GM23338 (cell line): ENCODE data around the gene ATP5PD. TPM values are rescaled to one million over a fixed set of nuclear protein-coding genes. Genes with fewer than 3 reads are reported as not detected.

ENCODE experiments used
- ATAC-seq: fragments of 200-7000 bp; cut with Tn5 transposase; 3 replicates; pipeline ENCODE4 v1.9.1; 2020
- DNase-seq: peaks from one replicate; pipeline ENCODE4 v3.0.0-alpha.2; 2015; ENCODE audit warnings: low spot score
- H2AFZ ChIP-seq: fragments of 200-600 bp; sonication (generic); 2 replicates; pipeline ENCODE4 v1.8.0; 2016; ENCODE audit warnings: antibody characterized with exemption, mild to moderate bottlenecking, moderate library complexity
- H3F3A ChIP-seq: fragments of 200-600 bp; sonication (generic); replicated peaks from 2 replicates; pipeline ENCODE4 v1.8.0; 2017; ENCODE audit warnings: antibody characterized with exemption, mixed run types, low read depth
- H3K27ac ChIP-seq: fragments of 200-600 bp; sonication (generic); 2 replicates; pipeline ENCODE4 v1.6.1; 2016; ENCODE audit warnings: low read depth
- H3K27me3 ChIP-seq: fragments of 200-600 bp; sonication (generic); 2 replicates; pipeline ENCODE4 v1.8.0; 2016; ENCODE audit warnings: mild to moderate bottlenecking, mixed run types, moderate library complexity; ENCODE audit not compliant: insufficient read depth
- H3K36me3 ChIP-seq: fragments of 200-600 bp; sonication (generic); 2 replicates; pipeline ENCODE4 v1.8.0; 2016; ENCODE audit warnings: mild to moderate bottlenecking; ENCODE audit not compliant: insufficient read depth
- H3K4me1 ChIP-seq: fragments of 200-600 bp; sonication (generic); 2 replicates; pipeline ENCODE4 v1.8.0; 2016; ENCODE audit warnings: mild to moderate bottlenecking, moderate library complexity; ENCODE audit not compliant: insufficient read depth
- H3K4me2 ChIP-seq: fragments of 200-600 bp; sonication (generic); 2 replicates; pipeline ENCODE4 v1.7.1; 2017; ENCODE audit warnings: mixed run types
- H3K4me3 ChIP-seq: fragments of 200-600 bp; sonication (generic); 2 replicates; pipeline ENCODE4 v1.6.1; 2016; ENCODE audit warnings: mixed run types
- H3K79me2 ChIP-seq: fragments of 200-600 bp; sonication (generic); replicated peaks from 2 replicates; pipeline ENCODE4 v1.8.0; 2017; ENCODE audit warnings: mild to moderate bottlenecking; ENCODE audit not compliant: insufficient read depth
- H3K9me2 ChIP-seq: fragments of 200-600 bp; sonication (generic); 2 replicates; pipeline ENCODE4 v1.8.0; 2017; ENCODE audit not compliant: insufficient read depth
- H4K20me1 ChIP-seq: fragments of 200-600 bp; sonication (generic); replicated peaks from 2 replicates; pipeline ENCODE4 v1.8.0; 2017; ENCODE audit warnings: mild to moderate bottlenecking; ENCODE audit not compliant: insufficient read depth
- H3K27ac Mint-ChIP-seq: 2 replicates; pipeline ENCODE4 v1.8.0; 2020; ENCODE audit warnings: inconsistent platforms, mild to moderate bottlenecking, moderate library complexity, mixed read lengths
- H3K27me3 Mint-ChIP-seq: 3 replicates; pipeline ENCODE4 v1.8.0; 2022; ENCODE audit warnings: low read depth, mild to moderate bottlenecking, moderate library complexity, mixed read lengths, inconsistent platforms; ENCODE audit not compliant: insufficient read depth, poor library complexity
- H3K36me3 Mint-ChIP-seq: 3 replicates; pipeline ENCODE4 v1.8.0; 2021; ENCODE audit warnings: low read depth, mild to moderate bottlenecking, inconsistent platforms, moderate library complexity, mixed read lengths
- H3K4me1 Mint-ChIP-seq: 3 replicates; pipeline ENCODE4 v1.8.0; 2020; ENCODE audit warnings: mild to moderate bottlenecking, inconsistent platforms, mixed read lengths
- H3K4me3 Mint-ChIP-seq: 3 replicates; pipeline ENCODE4 v1.8.0; 2021; ENCODE audit warnings: moderate library complexity, mild to moderate bottlenecking, inconsistent platforms, mixed read lengths
- H3K9me3 Mint-ChIP-seq: 3 replicates; pipeline ENCODE4 v1.8.0; 2020; ENCODE audit warnings: moderate library complexity, mild to moderate bottlenecking, inconsistent platforms, mixed read lengths
- CREB1 ChIP-seq: fragments of 250-450 bp; sonication (Bioruptor Pico); IDR thresholded peaks from 2 replicates; pipeline ENCODE4 v1.5.0; 2020; ENCODE audit warnings: low read depth, mild to moderate bottlenecking, moderate library complexity
- EZH2 ChIP-seq: fragments of 200-600 bp; sonication (generic); IDR thresholded peaks from one replicate; pipeline ENCODE4 v1.8.0; 2017; ENCODE audit warnings: antibody characterized with exemption, mild to moderate bottlenecking, low read depth; ENCODE audit not compliant: unreplicated experiment
- JUNB ChIP-seq: IDR thresholded peaks from one replicate; pipeline ENCODE4 v1.6.1; 2016; ENCODE audit warnings: antibody characterized with exemption; ENCODE audit not compliant: unreplicated experiment
- NANOG ChIP-seq: IDR thresholded peaks from 2 replicates; pipeline ENCODE4 v1.6.1; 2016; ENCODE audit warnings: antibody characterized with exemption, borderline replicate concordance
- POLR2AphosphoS5 ChIP-seq: IDR thresholded peaks from 2 replicates; pipeline ENCODE4 v1.6.1; 2016; ENCODE audit warnings: antibody characterized with exemption, low read depth
- STAT1 ChIP-seq: IDR thresholded peaks from one replicate; pipeline ENCODE4 v1.6.1; 2016; ENCODE audit warnings: antibody characterized with exemption; ENCODE audit not compliant: unreplicated experiment
- ZNF114 ChIP-seq: fragments of 250-450 bp; sonication (Bioruptor Pico); IDR thresholded peaks from 2 replicates; pipeline ENCODE4 v1.5.0; 2020; ENCODE audit warnings: mild to moderate bottlenecking, moderate library complexity
- ZNF331 ChIP-seq: fragments of 250-450 bp; sonication (Bioruptor Pico); IDR thresholded peaks from 2 replicates; pipeline ENCODE4 v1.5.0; 2020; ENCODE audit warnings: low read depth, mild to moderate bottlenecking, moderate library complexity
- polyA plus RNA-seq: library from polyadenylated mRNA; unstranded; fragments of >200 nt; fragmentation: Nextera tagmentation; extraction: Ambion mirVana; gene quantifications from 2 replicates; pipeline ENCODE4 v1.2.1, GENCODE V29; 2016
- total RNA-seq: library from RNA; depleted of rRNA; stranded (reverse); fragments of >200 nt; shearing (Covaris generic); gene quantifications from 2 replicates; pipeline ENCODE4 v1.2.3, GENCODE V29; 2014
- TF ChIP-seq, protein P1 (sequence below), 2 experiments: fragments of 200-600 bp in 1 of 2; sonication (generic) in 1 of 2; conservative IDR thresholded peaks; 2 replicates each; pipeline versions ENCODE4 v1.5.1 to v1.6.1; 2016 to 2017; ENCODE audit warnings: antibody characterized with exemption in 2 of 2, low read depth in 2 of 2, mild to moderate bottlenecking in 2 of 2, moderate library complexity in 1 of 2
- TF ChIP-seq, protein P2 (sequence below): fragments of 250-450 bp; sonication (Bioruptor Pico); IDR thresholded peaks from 2 replicates; pipeline ENCODE4 v1.5.0; 2020; ENCODE audit warnings: mild to moderate bottlenecking, moderate library complexity

Gene ATP5PD
- total and polyA plus RNA-seq, 2 experiments from 2014 or later: 244 to 1,144 TPM

GRCh38 chr17:75019146-75019545 is 27.6 kb downstream of the ATP5PD start:
- 0 out of 2 replicates have a peak, but pooled peaks cover 3% of the 10 kb centered on the region for H3F3A ChIP-seq
- Mint-ChIP-seq H3K27ac (no peak overlapping the region), H3K9me3 (no peaks in the 10 kb centered on the region; the same call in 2 of the 3 replicates), H3K27me3 (peaks cover 4% of the 10 kb centered on the region), H3K4me1 (no peaks in the 10 kb centered on the region; the same call in 2 of the 3 replicates), H3K4me3 (no peak overlapping the region), H3K36me3 (peaks cover 58% of the 10 kb centered on the region)
- DNase-seq: no peak
- H4K20me1 ChIP-seq: no peaks in the 10 kb centered on the region
- ATAC-seq: no peak
- no peak overlapping the region for H3K4me3 ChIP-seq
- no peak overlapping the region for H3K27ac ChIP-seq
- no peak for TF ChIP-seq POLR2AphosphoS5
- TF ChIP-seq, protein P1, sequence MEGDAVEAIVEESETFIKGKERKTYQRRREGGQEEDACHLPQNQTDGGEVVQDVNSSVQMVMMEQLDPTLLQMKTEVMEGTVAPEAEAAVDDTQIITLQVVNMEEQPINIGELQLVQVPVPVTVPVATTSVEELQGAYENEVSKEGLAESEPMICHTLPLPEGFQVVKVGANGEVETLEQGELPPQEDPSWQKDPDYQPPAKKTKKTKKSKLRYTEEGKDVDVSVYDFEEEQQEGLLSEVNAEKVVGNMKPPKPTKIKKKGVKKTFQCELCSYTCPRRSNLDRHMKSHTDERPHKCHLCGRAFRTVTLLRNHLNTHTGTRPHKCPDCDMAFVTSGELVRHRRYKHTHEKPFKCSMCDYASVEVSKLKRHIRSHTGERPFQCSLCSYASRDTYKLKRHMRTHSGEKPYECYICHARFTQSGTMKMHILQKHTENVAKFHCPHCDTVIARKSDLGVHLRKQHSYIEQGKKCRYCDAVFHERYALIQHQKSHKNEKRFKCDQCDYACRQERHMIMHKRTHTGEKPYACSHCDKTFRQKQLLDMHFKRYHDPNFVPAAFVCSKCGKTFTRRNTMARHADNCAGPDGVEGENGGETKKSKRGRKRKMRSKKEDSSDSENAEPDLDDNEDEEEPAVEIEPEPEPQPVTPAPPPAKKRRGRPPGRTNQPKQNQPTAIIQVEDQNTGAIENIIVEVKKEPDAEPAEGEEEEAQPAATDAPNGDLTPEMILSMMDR (conservative IDR thresholded peaks at IDR 0.05; ENCODE audit: low read depth in 2 of 2): no peak
- no peak for TF ChIP-seq ZNF331 (CRISPR knock-in tag)
- no peak for TF ChIP-seq ZNF114 (CRISPR knock-in tag)
- TF ChIP-seq JUNB: no peak
- no peak for TF ChIP-seq STAT1
- no peak for TF ChIP-seq EZH2
- TF ChIP-seq NANOG: no peak
- TF ChIP-seq, protein P2, sequence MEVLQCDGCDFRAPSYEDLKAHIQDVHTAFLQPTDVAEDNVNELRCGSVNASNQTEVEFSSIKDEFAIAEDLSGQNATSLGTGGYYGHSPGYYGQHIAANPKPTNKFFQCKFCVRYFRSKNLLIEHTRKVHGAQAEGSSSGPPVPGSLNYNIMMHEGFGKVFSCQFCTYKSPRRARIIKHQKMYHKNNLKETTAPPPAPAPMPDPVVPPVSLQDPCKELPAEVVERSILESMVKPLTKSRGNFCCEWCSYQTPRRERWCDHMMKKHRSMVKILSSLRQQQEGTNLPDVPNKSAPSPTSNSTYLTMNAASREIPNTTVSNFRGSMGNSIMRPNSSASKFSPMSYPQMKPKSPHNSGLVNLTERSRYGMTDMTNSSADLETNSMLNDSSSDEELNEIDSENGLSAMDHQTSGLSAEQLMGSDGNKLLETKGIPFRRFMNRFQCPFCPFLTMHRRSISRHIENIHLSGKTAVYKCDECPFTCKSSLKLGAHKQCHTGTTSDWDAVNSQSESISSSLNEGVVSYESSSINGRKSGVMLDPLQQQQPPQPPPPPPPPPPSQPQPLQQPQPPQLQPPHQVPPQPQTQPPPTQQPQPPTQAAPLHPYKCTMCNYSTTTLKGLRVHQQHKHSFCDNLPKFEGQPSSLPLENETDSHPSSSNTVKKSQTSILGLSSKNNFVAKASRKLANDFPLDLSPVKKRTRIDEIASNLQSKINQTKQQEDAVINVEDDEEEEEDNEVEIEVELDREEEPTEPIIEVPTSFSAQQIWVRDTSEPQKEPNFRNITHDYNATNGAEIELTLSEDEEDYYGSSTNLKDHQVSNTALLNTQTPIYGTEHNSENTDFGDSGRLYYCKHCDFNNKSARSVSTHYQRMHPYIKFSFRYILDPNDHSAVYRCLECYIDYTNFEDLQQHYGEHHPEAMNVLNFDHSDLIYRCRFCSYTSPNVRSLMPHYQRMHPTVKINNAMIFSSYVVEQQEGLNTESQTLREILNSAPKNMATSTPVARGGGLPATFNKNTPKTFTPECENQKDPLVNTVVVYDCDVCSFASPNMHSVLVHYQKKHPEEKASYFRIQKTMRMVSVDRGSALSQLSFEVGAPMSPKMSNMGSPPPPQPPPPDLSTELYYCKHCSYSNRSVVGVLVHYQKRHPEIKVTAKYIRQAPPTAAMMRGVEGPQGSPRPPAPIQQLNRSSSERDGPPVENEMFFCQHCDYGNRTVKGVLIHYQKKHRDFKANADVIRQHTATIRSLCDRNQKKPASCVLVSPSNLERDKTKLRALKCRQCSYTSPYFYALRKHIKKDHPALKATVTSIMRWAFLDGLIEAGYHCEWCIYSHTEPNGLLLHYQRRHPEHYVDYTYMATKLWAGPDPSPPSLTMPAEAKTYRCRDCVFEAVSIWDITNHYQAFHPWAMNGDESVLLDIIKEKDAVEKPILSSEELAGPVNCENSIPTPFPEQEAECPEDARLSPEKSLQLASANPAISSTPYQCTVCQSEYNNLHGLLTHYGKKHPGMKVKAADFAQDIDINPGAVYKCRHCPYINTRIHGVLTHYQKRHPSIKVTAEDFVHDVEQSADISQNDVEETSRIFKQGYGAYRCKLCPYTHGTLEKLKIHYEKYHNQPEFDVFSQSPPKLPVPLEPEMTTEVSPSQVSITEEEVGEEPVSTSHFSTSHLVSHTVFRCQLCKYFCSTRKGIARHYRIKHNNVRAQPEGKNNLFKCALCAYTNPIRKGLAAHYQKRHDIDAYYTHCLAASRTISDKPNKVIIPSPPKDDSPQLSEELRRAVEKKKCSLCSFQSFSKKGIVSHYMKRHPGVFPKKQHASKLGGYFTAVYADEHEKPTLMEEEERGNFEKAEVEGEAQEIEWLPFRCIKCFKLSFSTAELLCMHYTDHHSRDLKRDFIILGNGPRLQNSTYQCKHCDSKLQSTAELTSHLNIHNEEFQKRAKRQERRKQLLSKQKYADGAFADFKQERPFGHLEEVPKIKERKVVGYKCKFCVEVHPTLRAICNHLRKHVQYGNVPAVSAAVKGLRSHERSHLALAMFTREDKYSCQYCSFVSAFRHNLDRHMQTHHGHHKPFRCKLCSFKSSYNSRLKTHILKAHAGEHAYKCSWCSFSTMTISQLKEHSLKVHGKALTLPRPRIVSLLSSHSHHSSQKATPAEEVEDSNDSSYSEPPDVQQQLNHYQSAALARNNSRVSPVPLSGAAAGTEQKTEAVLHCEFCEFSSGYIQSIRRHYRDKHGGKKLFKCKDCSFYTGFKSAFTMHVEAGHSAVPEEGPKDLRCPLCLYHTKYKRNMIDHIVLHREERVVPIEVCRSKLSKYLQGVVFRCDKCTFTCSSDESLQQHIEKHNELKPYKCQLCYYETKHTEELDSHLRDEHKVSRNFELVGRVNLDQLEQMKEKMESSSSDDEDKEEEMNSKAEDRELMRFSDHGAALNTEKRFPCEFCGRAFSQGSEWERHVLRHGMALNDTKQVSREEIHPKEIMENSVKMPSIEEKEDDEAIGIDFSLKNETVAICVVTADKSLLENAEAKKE: no peak
- TF ChIP-seq CREB1 (CRISPR knock-in tag): no peak
- no peaks in the 10 kb centered on the region for H3K9me2 ChIP-seq
- H3K4me2 ChIP-seq: no peak overlapping the region
- H3K4me1 ChIP-seq: no peaks in the 10 kb centered on the region
- H2AFZ ChIP-seq: no peak overlapping the region
- H3K36me3 ChIP-seq: no peaks in the 10 kb centered on the region; the same call in 1 of the 2 replicates
- no peaks in the 10 kb centered on the region for H3K27me3 ChIP-seq
- H3K79me2 ChIP-seq: peaks cover 10% of the 10 kb centered on the region; the same call in 1 of the 2 replicates
